Measurements from ENCODE around the gene LTA4H.

DNA sequence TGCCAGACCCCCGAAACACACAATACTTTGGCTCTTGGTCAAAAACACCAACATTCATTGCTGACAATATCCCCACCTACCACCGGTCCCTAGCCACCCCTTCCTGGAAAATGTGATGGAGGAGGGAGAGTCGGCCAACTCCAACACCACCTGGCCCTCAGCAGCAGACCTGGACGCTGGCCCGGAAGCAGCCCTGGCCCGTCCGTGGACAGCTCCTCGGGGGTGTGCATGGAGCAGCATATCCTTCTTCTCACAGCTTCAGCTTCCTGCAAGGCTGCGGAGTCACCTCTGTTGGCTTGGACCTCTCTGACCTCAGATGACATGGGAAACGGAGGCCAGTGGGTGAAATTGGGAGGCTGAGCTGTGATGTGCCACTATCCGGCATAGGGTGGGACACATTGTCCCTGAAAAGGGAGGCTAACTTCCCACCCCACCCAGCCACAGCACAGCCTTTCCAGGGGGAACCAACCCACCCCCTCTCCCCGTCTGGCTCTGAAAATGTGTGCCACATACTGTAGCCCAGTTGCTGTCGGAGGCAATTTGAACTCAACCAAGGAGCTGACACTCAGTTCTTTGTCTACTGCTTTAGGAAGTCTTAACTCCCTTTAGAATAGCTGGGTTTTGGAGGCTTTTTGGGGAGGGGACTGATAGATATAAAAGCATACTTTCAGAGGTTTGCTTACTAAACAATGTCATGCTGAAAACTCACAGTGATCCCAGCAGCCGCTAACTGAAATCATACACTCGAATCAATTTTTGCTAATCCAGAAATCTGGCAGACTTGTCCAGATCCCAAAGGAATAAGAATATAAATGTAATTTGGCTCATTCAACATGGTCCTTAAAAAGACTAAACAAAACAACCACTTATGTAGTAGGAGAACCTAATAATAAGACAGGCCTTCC lies 43.1 kb upstream of the LTA4H start:
- TF ChIP-seq POLR2A (IDR thresholded peaks at IDR 0.05; ENCODE audit: low read depth, low read length): no peak
- no peak for TF ChIP-seq POLR2AphosphoS5 (IDR thresholded peaks at IDR 0.05; ENCODE audit: low read depth, low read length)
- no peak for TF ChIP-seq TAF1 (IDR thresholded peaks at IDR 0.05; ENCODE audit: borderline replicate concordance, low read depth, low read length)

All from GM12892 (cell line).